Stimulated activated memory B cell treated with anti-CD40 and anti-IgM and Interleukin-4, amounts not matched to agents 10 μg/mL and 1 μg/mL and 100 μg/mL, for 72 hours (primary cell): ENCODE measurements around the gene XPNPEP2.

Experiments used
- ATAC-seq: fragments of 150-1000 bp; cut with Tn5 transposase; 2 replicates; pipeline ENCODE4 v1.10.0; 2021
- H3K27ac Mint-ChIP-seq: one replicate; pipeline ENCODE4 v1.8.0; 2022; ENCODE audit warnings: mild to moderate bottlenecking, mixed read lengths
- H3K27me3 Mint-ChIP-seq: one replicate; pipeline ENCODE4 v1.8.0; 2022; ENCODE audit warnings: mixed read lengths
- H3K36me3 Mint-ChIP-seq: one replicate; pipeline ENCODE4 v1.8.0; 2022; ENCODE audit warnings: mixed read lengths
- H3K4me1 Mint-ChIP-seq: one replicate; pipeline ENCODE4 v1.8.0; 2022; ENCODE audit warnings: mixed read lengths
- H3K4me3 Mint-ChIP-seq: one replicate; pipeline ENCODE4 v1.8.0; 2022; ENCODE audit warnings: mild to moderate bottlenecking, moderate library complexity, mixed read lengths
- H3K9me3 Mint-ChIP-seq: one replicate; pipeline ENCODE4 v1.8.0; 2022; ENCODE audit warnings: mixed read lengths

Gene XPNPEP2

GRCh38 chrX:129706400-129707072 is 32.2 kb upstream of the XPNPEP2 start:
- no peak for ATAC-seq
- Mint-ChIP-seq H3K27ac (no peak overlapping the region), H3K4me3 (no peak overlapping the region), H3K27me3 (peaks cover 8% of the 10 kb centered on the region), H3K4me1 (no peaks in the 10 kb centered on the region), H3K36me3 (no peaks in the 10 kb centered on the region), H3K9me3 (no peaks in the 10 kb centered on the region)

- H3K27me3 Mint-ChIP-seq = no peaks in the 10 kb centered on the region
- ATAC-seq = no peak
- no peaks in the 10 kb centered on the region for H3K4me1 Mint-ChIP-seq
- H3K9me3 Mint-ChIP-seq = no peaks in the 10 kb centered on the region
- no peaks in the 10 kb centered on the region for H3K36me3 Mint-ChIP-seq
- H3K27ac Mint-ChIP-seq = no peak overlapping the region
- H3K4me3 Mint-ChIP-seq = no peak overlapping the region
These were observed 24.2 kb upstream of the XPNPEP2 start for GRCh38 chrX:129714581-129714980.

GRCh38 chrX:129716507-129716906 is 22.3 kb upstream of the XPNPEP2 start:
- Mint-ChIP-seq H3K4me3 (no peak overlapping the region), H3K27me3 (no peaks in the 10 kb centered on the region), H3K9me3 (no peaks in the 10 kb centered on the region), H3K36me3 (no peaks in the 10 kb centered on the region), H3K27ac (no peak overlapping the region), H3K4me1 (no peaks in the 10 kb centered on the region)
- ATAC-seq = no peak

- H3K9me3 Mint-ChIP-seq = no peaks in the 10 kb centered on the region
- peaks cover 7% of the 10 kb centered on the region for H3K4me1 Mint-ChIP-seq
- no peak for ATAC-seq
- no peaks in the 10 kb centered on the region for H3K27me3 Mint-ChIP-seq
- H3K27ac Mint-ChIP-seq = no peak overlapping the region
- H3K36me3 Mint-ChIP-seq = no peaks in the 10 kb centered on the region
- H3K4me3 Mint-ChIP-seq = no peak overlapping the region
These were observed 20.9 kb upstream of the XPNPEP2 start for GRCh38 chrX:129717892-129718291.

- Mint-ChIP-seq H3K9me3 (no peaks in the 10 kb centered on the region), H3K36me3 (no peaks in the 10 kb centered on the region), H3K4me3 (no peak overlapping the region), H3K27ac (no peak overlapping the region), H3K4me1 (peaks cover 7% of the 10 kb centered on the region), H3K27me3 (no peaks in the 10 kb centered on the region)
- no peak for ATAC-seq
These were observed 20.1 kb upstream of the XPNPEP2 start for GRCh38 chrX:129718676-129719075.

- Mint-ChIP-seq H3K4me1 (peaks cover 7% of the 10 kb centered on the region), H3K27ac (no peak overlapping the region), H3K36me3 (no peaks in the 10 kb centered on the region), H3K9me3 (no peaks in the 10 kb centered on the region), H3K27me3 (no peaks in the 10 kb centered on the region), H3K4me3 (no peak overlapping the region)
- ATAC-seq = no peak
These were observed 19.5 kb upstream of the XPNPEP2 start for GRCh38 chrX:129719268-129719667.

GRCh38 chrX:129719931-129720530 is 18.7 kb upstream of the XPNPEP2 start:
- H3K9me3 Mint-ChIP-seq = no peaks in the 10 kb centered on the region
- H3K27ac Mint-ChIP-seq = no peak overlapping the region
- no peaks in the 10 kb centered on the region for H3K27me3 Mint-ChIP-seq
- no peak overlapping the region for H3K4me3 Mint-ChIP-seq
- H3K4me1 Mint-ChIP-seq = peaks cover 7% of the 10 kb centered on the region
- no peaks in the 10 kb centered on the region for H3K36me3 Mint-ChIP-seq
- no peak for ATAC-seq

GRCh38 chrX:129720741-129721140 is 18.0 kb upstream of the XPNPEP2 start:
- Mint-ChIP-seq H3K27ac (no peak overlapping the region), H3K9me3 (no peaks in the 10 kb centered on the region), H3K36me3 (no peaks in the 10 kb centered on the region), H3K27me3 (no peaks in the 10 kb centered on the region), H3K4me3 (no peak overlapping the region), H3K4me1 (peaks cover 7% of the 10 kb centered on the region)
- no peak for ATAC-seq

GRCh38 chrX:129721414-129721813 is 17.4 kb upstream of the XPNPEP2 start:
- Mint-ChIP-seq H3K9me3 (no peaks in the 10 kb centered on the region), H3K36me3 (no peaks in the 10 kb centered on the region), H3K27ac (no peak overlapping the region), H3K4me1 (peaks cover 11% of the 10 kb centered on the region), H3K4me3 (no peak overlapping the region), H3K27me3 (no peaks in the 10 kb centered on the region)
- ATAC-seq = no peak

GRCh38 chrX:129721870-129722269 is 16.9 kb upstream of the XPNPEP2 start:
- H3K4me3 Mint-ChIP-seq = no peak overlapping the region
- no peaks in the 10 kb centered on the region for H3K27me3 Mint-ChIP-seq
- peak overlapping the region; percentile 40 for H3K27ac Mint-ChIP-seq
- no peaks in the 10 kb centered on the region for H3K9me3 Mint-ChIP-seq
- no peak for ATAC-seq
- peaks cover 13% of the 10 kb centered on the region for H3K4me1 Mint-ChIP-seq
- H3K36me3 Mint-ChIP-seq = no peaks in the 10 kb centered on the region

GRCh38 chrX:129723511-129723910 is 15.3 kb upstream of the XPNPEP2 start:
- Mint-ChIP-seq H3K27me3 (no peaks in the 10 kb centered on the region), H3K36me3 (no peaks in the 10 kb centered on the region), H3K4me3 (no peak overlapping the region), H3K9me3 (no peaks in the 10 kb centered on the region), H3K27ac (no peak overlapping the region), H3K4me1 (peaks cover 13% of the 10 kb centered on the region)
- ATAC-seq = no peak

GRCh38 chrX:129724754-129725153 is 14.0 kb upstream of the XPNPEP2 start:
- Mint-ChIP-seq H3K27me3 (no peaks in the 10 kb centered on the region), H3K4me3 (no peak overlapping the region), H3K4me1 (peaks cover 13% of the 10 kb centered on the region), H3K27ac (peak overlapping the region; percentile 20), H3K36me3 (no peaks in the 10 kb centered on the region), H3K9me3 (no peaks in the 10 kb centered on the region)
- no peak for ATAC-seq

- Mint-ChIP-seq H3K27me3 (no peaks in the 10 kb centered on the region), H3K4me3 (no peak overlapping the region), H3K4me1 (peaks cover 24% of the 10 kb centered on the region), H3K9me3 (no peaks in the 10 kb centered on the region), H3K27ac (no peak overlapping the region), H3K36me3 (no peaks in the 10 kb centered on the region)
- ATAC-seq = no peak
These were observed 12.3 kb upstream of the XPNPEP2 start for GRCh38 chrX:129726307-129727111.

- H3K27me3 Mint-ChIP-seq = no peaks in the 10 kb centered on the region
- no peaks in the 10 kb centered on the region for H3K36me3 Mint-ChIP-seq
- H3K4me3 Mint-ChIP-seq = no peak overlapping the region
- H3K9me3 Mint-ChIP-seq = no peaks in the 10 kb centered on the region
- ATAC-seq = no peak
- peaks cover 31% of the 10 kb centered on the region for H3K4me1 Mint-ChIP-seq
- no peak overlapping the region for H3K27ac Mint-ChIP-seq
These were observed 10.7 kb upstream of the XPNPEP2 start for GRCh38 chrX:129728061-129728460.

- Mint-ChIP-seq H3K27ac (peak overlapping the region; percentile 13), H3K36me3 (no peaks in the 10 kb centered on the region), H3K9me3 (no peaks in the 10 kb centered on the region), H3K4me1 (peaks cover 34% of the 10 kb centered on the region), H3K27me3 (no peaks in the 10 kb centered on the region), H3K4me3 (no peak overlapping the region)
- no peak for ATAC-seq
These were observed 7.6 kb upstream of the XPNPEP2 start for GRCh38 chrX:129731228-129731627.

GRCh38 chrX:129732857-129733256 is 5.9 kb upstream of the XPNPEP2 start:
- H3K4me3 Mint-ChIP-seq = no peak overlapping the region

More at GRCh38 chrX:129732857-129733256, 5.9 kb upstream of the XPNPEP2 start:
- no peak for ATAC-seq
- H3K4me1 Mint-ChIP-seq = peaks cover 36% of the 10 kb centered on the region
- no peaks in the 10 kb centered on the region for H3K27me3 Mint-ChIP-seq
- no peak overlapping the region for H3K27ac Mint-ChIP-seq
- no peaks in the 10 kb centered on the region for H3K36me3 Mint-ChIP-seq
- no peaks in the 10 kb centered on the region for H3K9me3 Mint-ChIP-seq
